Measurements from ENCODE around the gene TBC1D21. TPM values are rescaled to one million over a fixed set of nuclear protein-coding genes. Genes with fewer than 3 reads are reported as not detected.

The TBC1D21 gene, protein sequence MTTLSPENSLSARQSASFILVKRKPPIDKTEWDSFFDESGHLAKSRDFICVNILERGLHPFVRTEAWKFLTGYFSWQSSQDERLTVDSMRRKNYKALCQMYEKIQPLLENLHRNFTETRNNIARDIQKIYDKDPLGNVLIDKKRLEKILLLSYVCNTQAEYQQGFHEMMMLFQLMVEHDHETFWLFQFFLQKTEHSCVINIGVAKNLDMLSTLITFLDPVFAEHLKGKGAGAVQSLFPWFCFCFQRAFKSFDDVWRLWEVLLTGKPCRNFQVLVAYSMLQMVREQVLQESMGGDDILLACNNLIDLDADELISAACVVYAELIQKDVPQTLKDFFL
- total RNA-seq = not detected

DNA sequence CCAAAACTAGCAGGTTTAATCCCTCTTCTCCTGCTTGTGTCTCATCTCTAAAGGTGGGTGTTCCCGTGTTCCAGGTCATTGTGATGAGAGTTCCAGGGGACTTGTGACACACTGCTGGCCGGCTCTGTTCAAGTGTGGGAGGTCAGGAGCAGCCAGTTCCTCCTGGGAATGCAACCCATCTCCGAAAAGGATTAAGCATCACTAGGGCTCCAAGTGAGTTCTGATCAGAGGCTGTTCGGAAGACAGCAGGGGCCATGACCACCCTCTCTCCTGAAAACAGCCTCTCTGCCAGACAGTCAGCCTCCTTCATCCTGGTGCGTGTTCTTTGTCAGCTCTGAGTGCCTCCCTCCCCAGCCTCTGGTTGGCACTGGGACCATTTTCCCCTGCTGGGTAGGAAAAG, at the start of gene TBC1D21:
TSS of gene TBC1D21 (plus strand) at position 109 of the 400 bp plus-strand sequence. CDS start at position 255, 146 bp downstream.
- ATAC-seq (no peak), DNase-seq (ENCODE audit: low spot score in 2 of 2) (no peak)
- Mint-ChIP-seq H3K27ac (no peak within 1 kb of the TSS), H3K9me3 (no peaks in the 10 kb centered on the region), H3K36me3 (no peaks in the 10 kb centered on the region)

DNA sequence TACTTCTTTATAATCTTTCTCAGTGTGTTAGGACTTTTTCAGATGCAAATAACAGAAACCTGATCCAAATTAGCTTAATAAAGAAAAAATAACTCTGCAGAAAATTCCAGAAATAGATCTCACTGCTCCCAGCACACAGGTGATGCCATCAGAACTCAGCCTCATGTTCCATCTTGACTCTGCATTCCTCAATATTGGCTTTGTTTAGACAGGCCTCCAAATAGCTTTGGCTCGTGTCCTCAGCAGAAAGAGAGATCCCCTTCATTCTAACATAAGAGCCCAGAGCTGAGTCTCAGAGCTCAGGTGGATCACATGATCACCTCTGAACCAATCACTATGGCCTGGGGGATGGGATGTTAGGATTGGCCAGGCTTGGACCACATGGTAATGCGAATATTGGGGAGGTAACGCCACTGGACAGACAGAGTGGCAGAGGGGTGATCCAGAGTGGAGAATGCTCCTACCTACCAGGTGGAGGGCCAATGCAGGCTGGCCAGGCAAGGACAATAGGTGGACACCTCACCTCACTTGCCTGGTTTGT, 46.6 kb upstream of the TBC1D21 start:
- Mint-ChIP-seq H3K36me3 (no peaks in the 10 kb centered on the region), H3K27ac (no peak overlapping the region), H3K9me3 (no peaks in the 10 kb centered on the region)
- DNase-seq (ENCODE audit: low spot score in 2 of 2) (no peak), ATAC-seq (no peak)

DNA sequence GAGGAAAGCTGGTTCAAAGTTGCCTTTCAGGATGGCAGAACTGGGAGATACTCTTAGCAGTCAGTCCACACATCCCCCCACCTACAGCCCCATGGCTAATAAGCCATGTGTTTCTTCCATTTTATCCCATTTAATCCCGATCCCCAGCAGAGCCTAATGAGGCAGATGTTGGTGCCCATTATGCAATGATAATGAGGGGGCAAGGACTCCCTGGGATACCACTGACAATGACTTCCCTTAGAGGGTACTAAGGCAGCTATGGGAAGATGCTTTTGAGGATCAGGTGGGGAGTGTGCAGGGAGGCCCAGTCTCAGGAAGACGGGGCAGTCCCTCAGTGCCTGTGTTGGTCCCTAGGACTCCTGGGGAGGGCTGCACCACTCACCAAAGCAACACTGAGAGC, 43.8 kb upstream of the TBC1D21 start:
- ATAC-seq (no peak), DNase-seq (ENCODE audit: low spot score in 2 of 2) (no peak)
- Mint-ChIP-seq H3K27ac (no peak overlapping the region), H3K36me3 (no peaks in the 10 kb centered on the region), H3K9me3 (no peaks in the 10 kb centered on the region)

DNA sequence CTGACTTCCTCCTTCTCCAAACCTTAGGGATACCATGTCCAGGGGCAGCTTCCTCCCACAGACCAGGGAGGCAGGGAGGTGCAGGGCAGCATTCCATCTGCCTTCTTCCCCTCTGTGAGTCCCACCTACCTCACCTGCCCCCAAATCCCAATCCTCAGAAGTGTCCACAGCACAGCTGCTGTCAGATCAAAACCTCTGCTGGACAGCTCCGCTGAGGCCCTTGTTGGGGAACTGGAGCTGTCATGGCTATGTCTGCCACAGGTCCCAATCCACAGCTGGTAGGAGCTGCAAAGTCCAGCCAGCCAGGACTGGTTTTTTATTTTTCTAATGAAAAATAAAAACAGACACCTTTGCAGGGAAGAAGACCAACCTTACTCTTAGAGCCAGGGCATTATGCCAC, 40.7 kb upstream of the TBC1D21 start:
- Mint-ChIP-seq H3K9me3 (no peaks in the 10 kb centered on the region), H3K36me3 (no peaks in the 10 kb centered on the region), H3K27ac (no peak overlapping the region)
- no peak for DNase-seq (ENCODE audit: low spot score in 2 of 2)
- ATAC-seq = no peak

DNA sequence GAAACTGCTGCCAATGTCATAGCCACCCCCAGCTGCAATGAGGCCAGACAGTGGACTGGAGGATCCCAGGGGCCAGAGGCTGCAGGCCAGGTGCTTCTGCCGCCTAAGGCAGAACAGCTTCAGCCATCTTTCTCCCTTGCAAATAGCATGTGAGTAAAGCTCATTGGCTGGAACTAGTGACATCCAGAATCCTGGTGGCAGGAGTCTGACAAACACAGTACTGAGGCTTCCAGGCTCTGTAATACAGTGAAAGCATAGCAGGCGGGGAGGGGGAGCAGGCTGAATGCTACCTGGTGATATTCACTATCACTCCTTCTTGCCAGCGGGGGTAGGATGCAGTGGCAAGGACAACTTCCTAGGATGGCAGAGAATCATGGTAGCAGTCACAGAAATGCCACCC, 36.5 kb upstream of the TBC1D21 start:
- no peak for DNase-seq (ENCODE audit: low spot score in 2 of 2)
- no peaks in the 10 kb centered on the region for H3K36me3 Mint-ChIP-seq

DNA sequence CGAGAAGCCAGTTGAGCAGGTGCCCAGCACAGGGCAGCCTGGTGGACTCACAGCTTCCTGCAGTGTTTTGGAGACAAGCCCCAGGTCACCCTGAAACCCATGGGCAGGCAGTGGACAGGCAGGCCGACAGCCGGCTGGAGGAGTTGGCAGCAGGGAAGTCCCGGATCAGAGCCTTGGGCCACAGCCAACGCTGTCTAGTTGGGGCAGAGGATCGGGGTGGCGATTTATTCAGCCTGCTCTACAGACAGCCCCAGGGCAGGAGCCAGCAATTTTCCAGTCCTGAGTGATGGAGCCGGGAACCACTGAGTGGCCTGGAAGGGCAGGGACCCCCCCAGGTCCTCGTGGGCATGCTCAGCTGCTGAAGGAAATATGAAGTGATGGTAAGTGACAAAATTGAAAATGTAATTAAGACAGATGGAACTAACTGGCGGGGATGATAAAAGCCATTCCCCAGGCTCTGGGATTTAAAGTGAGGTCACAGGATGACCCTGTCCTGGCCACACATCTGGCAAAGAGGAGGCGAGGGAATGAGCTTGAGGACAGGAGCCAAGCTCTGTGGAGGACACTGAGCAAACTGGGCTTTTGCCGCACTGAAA, 34.4 kb upstream of the TBC1D21 start:
- DNase-seq (ENCODE audit: low spot score in 2 of 2) = no peak
- no peaks in the 10 kb centered on the region for H3K36me3 Mint-ChIP-seq
- H3K9me3 Mint-ChIP-seq = no peaks in the 10 kb centered on the region
- ATAC-seq = no peak
- peak overlapping the region in 1 of 2 donors; percentile 78 for H3K27ac Mint-ChIP-seq

More for the DNA sequence above, 36.5 kb upstream of the TBC1D21 start:
- Mint-ChIP-seq H3K9me3 (no peaks in the 10 kb centered on the region), H3K27ac (no peak overlapping the region)
- no peak for ATAC-seq

DNA sequence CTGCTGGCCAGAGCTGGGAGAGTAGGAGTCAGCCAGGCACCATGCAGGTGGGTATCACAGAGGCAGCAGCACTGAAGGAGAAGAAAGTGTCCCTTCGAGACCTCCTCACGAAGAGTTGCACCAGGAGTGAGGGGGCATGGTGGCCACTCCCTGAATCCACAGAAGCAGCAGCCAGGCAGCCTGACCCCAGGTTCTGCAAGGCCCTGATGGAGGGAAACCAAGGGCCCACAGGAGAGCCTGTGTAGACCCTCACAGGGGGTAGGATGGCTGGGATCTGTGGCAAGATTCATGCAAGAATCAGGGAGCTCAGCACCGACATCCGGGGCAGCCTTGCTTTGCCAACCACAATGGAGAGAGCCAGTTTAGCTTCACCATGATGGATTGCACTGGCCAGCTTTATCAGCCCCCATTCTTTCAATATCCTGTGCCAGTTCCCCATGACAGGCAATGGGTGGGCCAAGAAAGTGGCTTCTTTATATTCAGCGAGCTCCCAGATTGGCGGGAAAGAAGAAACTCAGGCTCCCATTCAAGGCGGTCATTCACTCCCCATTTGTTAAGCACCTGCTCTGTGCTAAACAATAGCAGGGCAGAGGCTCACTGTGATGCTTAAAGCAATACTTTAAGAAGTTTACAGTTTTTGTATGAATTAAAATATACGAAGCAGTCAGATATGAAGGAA, 33.5 kb upstream of the TBC1D21 start:
- Mint-ChIP-seq H3K27ac (no peak overlapping the region), H3K36me3 (no peaks in the 10 kb centered on the region), H3K9me3 (no peaks in the 10 kb centered on the region)
- ATAC-seq = no peak
- DNase-seq (ENCODE audit: low spot score in 2 of 2) = peak in 1 of 2 donors; percentile 31

DNA sequence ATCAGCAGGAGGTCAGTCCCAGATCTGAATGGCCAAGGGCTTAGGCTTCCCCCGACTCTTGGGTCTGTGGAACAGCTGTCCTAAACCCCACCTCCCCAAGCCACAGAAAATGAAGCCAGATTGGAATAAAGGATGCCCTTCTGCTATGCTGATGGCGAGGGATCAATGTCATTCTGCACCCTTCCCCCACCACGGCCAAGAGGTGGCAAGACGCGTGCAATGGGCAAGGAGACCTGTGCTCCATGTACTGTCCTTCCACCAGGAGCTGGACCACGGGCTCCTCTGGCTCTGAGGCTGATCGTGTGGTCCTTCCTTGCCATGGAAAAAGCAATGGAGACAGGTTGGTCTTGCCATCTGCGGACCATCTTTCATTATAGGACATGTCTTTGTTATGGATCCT, 32.6 kb upstream of the TBC1D21 start:
- DNase-seq (ENCODE audit: low spot score in 2 of 2) (peak in 1 of 2 donors; percentile 34), ATAC-seq (no peak)
- Mint-ChIP-seq H3K9me3 (no peaks in the 10 kb centered on the region), H3K27ac (no peak overlapping the region), H3K36me3 (no peaks in the 10 kb centered on the region)

DNA sequence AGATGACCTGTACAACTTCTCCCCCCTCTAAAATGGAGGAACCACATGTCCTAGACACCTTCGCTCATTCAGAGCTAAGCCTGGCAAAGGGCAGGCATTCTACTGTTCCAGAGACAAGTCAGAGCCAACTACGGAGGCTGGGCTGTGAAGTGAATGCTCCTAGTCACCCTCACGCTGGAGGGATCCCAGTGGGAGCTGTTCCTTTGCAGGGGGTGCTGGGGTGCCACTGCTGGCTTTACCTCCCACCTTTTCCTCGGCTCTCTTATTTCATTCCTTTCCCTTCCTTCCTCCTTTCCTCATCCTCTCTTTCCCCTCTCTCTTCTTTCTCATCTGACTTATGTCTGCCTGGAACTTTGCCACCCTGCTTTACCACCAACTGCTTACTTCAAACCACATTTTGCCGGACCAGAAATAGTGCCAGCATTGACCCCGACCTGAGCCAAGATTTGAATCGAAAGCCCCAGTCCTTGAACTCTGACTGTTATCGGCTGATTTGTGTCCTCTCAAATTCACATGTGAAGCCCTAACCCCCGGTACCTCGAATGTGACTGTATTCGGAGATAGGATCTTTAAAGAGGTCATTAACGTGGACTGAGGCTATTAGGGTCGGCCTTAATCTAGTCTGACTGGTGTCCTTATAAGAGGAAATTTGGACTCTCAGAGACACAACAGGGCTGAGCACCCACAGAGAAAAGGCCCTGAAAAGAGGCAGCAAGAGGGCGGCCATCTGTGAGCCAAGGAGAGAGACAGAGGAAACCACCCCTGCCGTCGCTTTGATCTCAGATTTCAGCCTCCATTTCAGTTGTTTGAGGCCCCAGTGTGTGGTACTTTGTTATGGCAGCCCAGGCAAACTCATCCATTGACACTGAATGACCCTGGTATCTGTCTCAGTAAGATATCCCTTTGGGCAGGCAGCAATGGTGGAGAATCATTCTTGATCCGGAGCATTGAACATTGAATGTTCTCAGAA, 31.3 kb upstream of the TBC1D21 start:
- ATAC-seq = no peak

DNA sequence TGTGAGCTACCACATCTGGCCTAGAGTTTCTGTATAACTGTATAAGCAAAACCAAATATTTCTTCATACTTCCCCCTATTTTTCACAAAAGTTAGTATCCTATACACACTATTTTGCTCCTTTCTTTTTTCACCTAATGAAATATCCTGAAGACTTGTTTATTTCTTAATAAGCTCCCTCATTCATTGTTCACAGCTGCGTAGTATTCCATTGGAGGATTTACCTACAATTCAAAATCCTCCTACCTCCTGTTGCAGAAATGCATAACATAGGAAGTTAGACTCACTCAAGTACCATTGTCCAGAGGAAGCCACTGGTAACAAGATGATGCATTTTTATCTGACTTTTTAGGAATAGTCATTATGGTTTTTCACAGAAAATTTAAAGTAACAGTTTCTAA, 29.6 kb upstream of the TBC1D21 start:
- Mint-ChIP-seq H3K36me3 (no peaks in the 10 kb centered on the region), H3K9me3 (no peaks in the 10 kb centered on the region), H3K27ac (no peak overlapping the region)
- ATAC-seq (no peak), DNase-seq (ENCODE audit: low spot score in 2 of 2) (no peak)

More for the DNA sequence above, 31.3 kb upstream of the TBC1D21 start:
- Mint-ChIP-seq H3K36me3 (no peaks in the 10 kb centered on the region), H3K9me3 (no peaks in the 10 kb centered on the region), H3K27ac (no peak overlapping the region)
- DNase-seq (ENCODE audit: low spot score in 2 of 2) = peak in 1 of 2 donors; percentile 13

DNA sequence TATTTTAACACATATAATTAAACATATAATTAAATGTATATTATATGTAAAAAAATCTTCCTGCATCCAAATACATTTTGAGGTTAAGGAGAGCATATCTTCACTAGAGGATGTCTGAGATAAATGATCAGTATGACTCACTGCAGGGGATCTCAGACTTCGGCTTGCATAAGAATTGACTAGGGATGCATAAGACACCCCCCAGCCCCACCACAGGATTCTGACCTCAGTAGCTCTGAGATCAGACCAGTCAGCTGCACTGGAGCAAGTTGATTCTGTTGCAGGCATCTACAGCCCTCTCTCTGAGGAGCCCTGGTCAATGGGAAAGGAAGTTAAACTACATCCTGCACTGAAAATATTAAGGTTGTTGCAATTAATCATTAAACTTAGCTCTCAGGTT, 29.0 kb upstream of the TBC1D21 start:
- H3K36me3 Mint-ChIP-seq = no peaks in the 10 kb centered on the region
- H3K9me3 Mint-ChIP-seq = no peaks in the 10 kb centered on the region
- no peak for DNase-seq (ENCODE audit: low spot score in 2 of 2)
- ATAC-seq = no peak
- H3K27ac Mint-ChIP-seq = no peak overlapping the region

DNA sequence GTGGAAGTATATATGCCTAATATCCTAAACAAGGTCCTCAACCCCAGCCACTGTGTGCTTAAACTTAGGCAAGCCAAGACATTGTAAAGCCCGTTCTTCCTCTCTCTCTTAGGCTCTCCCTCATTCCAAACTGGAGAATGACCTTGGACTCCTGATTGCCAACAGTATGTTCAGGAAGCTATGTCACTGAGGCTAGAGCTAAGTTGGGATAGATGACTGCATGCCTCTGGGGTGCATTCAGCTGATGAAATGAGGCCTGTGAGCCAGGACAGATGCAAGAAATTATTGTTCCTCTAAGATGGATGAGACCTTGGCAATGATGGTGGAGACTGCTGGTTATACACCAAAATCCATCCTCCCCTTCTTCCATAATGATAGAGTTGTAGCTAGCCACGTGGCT, 27.9 kb upstream of the TBC1D21 start:
- ATAC-seq (no peak), DNase-seq (ENCODE audit: low spot score in 2 of 2) (no peak)
- Mint-ChIP-seq H3K27ac (no peak overlapping the region), H3K9me3 (no peaks in the 10 kb centered on the region), H3K36me3 (no peaks in the 10 kb centered on the region)

DNA sequence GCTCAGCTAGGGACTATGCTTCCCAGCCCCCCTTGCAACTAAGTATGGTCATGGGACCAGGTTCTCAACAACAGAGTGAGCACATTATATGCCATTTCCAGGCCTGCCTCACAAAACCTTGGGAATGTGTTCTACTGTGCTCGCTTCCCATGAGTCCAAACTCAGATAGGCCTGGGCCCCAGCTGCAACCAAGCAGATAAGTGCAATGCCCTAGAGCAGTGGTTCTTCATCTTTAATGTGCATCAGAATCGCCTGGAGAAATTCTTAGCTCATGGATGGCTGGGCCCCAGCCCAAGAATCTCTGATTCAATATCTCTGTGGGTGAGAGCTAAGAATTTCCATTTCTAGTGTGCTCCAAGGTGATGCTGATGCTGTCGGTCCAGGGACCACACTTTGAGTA, 27.5 kb upstream of the TBC1D21 start:
- ATAC-seq (no peak), DNase-seq (ENCODE audit: low spot score in 2 of 2) (no peak)
- Mint-ChIP-seq H3K36me3 (no peaks in the 10 kb centered on the region), H3K27ac (no peak overlapping the region), H3K9me3 (no peaks in the 10 kb centered on the region)

DNA sequence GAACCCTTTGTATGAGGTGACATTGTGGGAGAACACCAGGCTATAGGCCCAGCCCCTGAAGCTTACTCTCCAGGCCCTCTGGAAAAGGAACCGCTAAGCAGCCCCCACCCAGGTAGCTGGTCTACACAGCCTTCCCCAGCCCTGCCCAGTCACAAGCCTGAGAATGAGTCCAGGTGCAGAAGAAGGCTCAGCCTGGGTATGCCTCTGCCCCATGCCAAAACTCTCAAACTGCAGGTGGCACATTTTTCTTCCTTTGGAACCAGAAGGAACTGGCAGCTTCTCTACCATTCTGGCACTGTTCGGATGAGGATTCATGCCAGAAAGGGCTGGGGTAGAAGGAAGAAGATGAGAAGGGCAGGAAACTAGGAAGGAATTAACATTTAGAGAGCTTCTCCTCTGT, 23.7 kb upstream of the TBC1D21 start:
- Mint-ChIP-seq H3K27ac (no peak overlapping the region), H3K36me3 (no peaks in the 10 kb centered on the region), H3K9me3 (no peaks in the 10 kb centered on the region)
- DNase-seq (ENCODE audit: low spot score in 2 of 2) (no peak), ATAC-seq (no peak)

DNA sequence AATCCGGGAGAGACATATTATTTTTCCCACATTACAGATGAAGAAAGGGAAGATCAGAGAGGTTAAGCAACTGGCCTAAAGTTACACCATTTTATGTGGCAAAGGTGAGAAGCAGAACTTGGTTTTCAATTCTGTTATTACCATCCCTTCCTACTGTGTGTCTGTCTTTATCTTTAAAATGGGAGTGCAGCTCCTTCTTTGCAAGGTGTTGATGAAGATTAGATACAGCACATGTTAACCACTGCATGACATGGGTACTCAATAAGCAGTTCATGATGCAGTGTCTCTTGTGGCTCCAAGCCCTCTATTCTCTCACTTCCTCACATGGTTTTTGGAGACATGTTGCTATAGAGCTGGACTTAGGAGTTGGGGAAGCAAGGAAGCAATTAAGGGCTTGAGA, 23.1 kb upstream of the TBC1D21 start:
- no peak for ATAC-seq
- Mint-ChIP-seq H3K9me3 (no peaks in the 10 kb centered on the region), H3K27ac (no peak overlapping the region), H3K36me3 (no peaks in the 10 kb centered on the region)
- no peak for DNase-seq (ENCODE audit: low spot score in 2 of 2)

DNA sequence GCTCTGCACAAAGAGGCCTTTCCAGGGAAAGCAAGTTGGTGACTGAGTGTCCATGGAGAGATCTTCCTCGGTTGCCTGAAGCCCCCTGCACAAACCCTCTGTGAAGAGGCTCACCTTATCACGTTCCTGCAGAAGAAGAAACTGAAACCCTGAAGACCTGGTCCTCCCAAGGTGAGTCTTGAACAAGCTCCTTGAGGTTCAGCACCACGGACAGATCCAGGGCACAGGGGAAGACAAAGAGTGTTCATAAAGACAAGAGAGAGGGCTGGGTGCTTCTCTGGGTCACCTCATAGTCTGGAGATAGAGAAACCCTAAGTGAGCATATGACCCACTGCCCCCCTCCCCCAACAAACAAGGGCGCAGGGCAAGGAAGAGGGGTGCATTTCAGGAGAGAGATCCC, 21.7 kb upstream of the TBC1D21 start:
- no peak for ATAC-seq
- Mint-ChIP-seq H3K27ac (no peak overlapping the region), H3K36me3 (no peaks in the 10 kb centered on the region), H3K9me3 (no peaks in the 10 kb centered on the region)
- DNase-seq (ENCODE audit: low spot score in 2 of 2) = peak in 1 of 2 donors; percentile 49
